Activated CD4-positive, alpha-beta memory T cell treated with anti-CD3 and anti-CD28 coated beads, Interleukin-2, amount 10 ng/mL, durations not matched to agents 7 days and 5 days (primary cell): Measurements from ENCODE around the gene PAX3. TPM values are rescaled to one million over a fixed set of nuclear protein-coding genes. Genes with fewer than 3 reads are reported as not detected.

Experiments
- CTCF ChIA-PET: fragments of 350-600 bp; sonication (Branson Sonifier 250); formaldehyde crosslinking; loops from one replicate; lab custom pipeline; 2021; ENCODE audit warnings: antibody characterized with exemption, inconsistent platforms; lab: Charles Lee
- POLR2A ChIA-PET: fragments of 350-600 bp; sonication (Branson Sonifier 250); formaldehyde crosslinking; loops from one replicate; lab custom pipeline; 2021; ENCODE audit warnings: antibody characterized with exemption; lab: Charles Lee
- DNase-seq: peaks from one replicate; pipeline ENCODE4 v3.0.0-alpha.2; 2020
- H3K27ac Mint-ChIP-seq: one replicate; pipeline ENCODE4 v1.8.0; 2021; ENCODE audit warnings: mild to moderate bottlenecking, mixed read lengths
- H3K27me3 Mint-ChIP-seq: one replicate; pipeline ENCODE4 v1.8.0; 2021; ENCODE audit warnings: mixed read lengths
- H3K36me3 Mint-ChIP-seq: one replicate; pipeline ENCODE4 v1.8.0; 2021; ENCODE audit warnings: low read depth, mixed read lengths
- H3K4me1 Mint-ChIP-seq: one replicate; pipeline ENCODE4 v1.8.0; 2021; ENCODE audit warnings: mixed read lengths
- H3K4me3 Mint-ChIP-seq: one replicate; pipeline ENCODE4 v1.8.0; 2021; ENCODE audit warnings: mild to moderate bottlenecking, mixed read lengths
- H3K9me3 Mint-ChIP-seq: one replicate; pipeline ENCODE4 v1.8.0; 2021; ENCODE audit warnings: mixed read lengths
- total RNA-seq, 2 experiments: library from RNA; stranded (reverse); gene quantifications; one replicate each; pipeline ENCODE4 v1.2.3, GENCODE V29; 2021

The PAX3 gene
- total RNA-seq, 2 experiments from 2014 or later, result not detected

DNA sequence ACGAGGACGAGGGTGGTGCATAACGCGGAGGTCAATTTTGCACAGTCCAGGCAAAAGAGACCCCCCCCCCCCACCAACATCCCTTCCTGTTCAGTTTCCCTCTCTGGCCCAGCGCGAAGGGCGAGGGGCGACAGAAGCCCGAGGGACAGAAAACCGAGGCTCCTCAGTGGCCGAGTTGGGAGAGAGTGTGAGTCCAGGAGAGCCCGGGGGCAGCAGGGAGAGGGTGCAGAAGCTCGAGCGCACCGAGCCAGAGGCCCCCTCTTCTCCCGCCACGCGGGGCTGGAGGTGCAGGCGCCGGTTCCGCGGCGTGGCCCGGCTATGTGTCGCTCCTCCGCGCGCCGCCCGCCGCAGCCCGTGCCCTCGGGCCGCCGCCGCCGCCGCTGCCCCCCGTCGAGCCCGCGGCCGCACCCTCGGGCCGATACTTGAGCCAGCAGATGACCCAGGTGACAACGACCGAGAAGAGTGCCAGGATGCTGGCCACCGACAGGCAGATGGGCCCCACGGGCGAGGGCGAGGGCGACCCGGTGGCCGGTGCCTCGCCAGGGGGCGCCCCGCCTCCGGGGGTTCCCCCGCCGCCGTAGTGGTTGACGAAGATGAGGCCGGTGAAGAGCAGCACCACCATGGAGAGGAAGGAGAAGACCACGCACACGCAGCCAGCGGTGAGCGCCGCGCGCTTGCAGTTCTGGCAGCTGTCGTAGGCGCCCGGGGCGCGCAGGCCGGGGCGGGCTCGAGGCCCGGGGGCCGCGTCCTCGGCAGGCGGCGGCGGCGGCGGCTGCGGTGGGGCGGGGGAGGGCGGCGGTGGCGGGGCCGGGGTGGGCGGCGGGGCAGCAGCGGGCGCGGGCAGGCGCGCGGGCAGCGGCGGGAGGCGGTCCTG is 20.2 kb upstream of the PAX3 start:
- no peak overlapping the region for H3K27ac Mint-ChIP-seq
- peaks cover 16% of the 10 kb centered on the region for H3K4me1 Mint-ChIP-seq
- peak overlapping the region; percentile 78 for H3K4me3 Mint-ChIP-seq
- no peaks in the 10 kb centered on the region for H3K36me3 Mint-ChIP-seq
- no peak for DNase-seq
- H3K27me3 Mint-ChIP-seq, result peaks cover 66% of the 10 kb centered on the region
- POLR2A ChIA-PET, result interaction anchor here (0.8 to 1.6 kb wide), 3 partner anchors 240 to 336 kb away, joined by 3 to 4 read pairs (median 4); no protein-coding TSS in a partner anchor
- no peaks in the 10 kb centered on the region for H3K9me3 Mint-ChIP-seq
- CTCF ChIA-PET, result interaction anchor here (0.6 to 2.9 kb wide), 21 partner anchors 12 to 1643 kb away, joined by 3 to 45 read pairs (median 5); no protein-coding TSS in a partner anchor

DNA sequence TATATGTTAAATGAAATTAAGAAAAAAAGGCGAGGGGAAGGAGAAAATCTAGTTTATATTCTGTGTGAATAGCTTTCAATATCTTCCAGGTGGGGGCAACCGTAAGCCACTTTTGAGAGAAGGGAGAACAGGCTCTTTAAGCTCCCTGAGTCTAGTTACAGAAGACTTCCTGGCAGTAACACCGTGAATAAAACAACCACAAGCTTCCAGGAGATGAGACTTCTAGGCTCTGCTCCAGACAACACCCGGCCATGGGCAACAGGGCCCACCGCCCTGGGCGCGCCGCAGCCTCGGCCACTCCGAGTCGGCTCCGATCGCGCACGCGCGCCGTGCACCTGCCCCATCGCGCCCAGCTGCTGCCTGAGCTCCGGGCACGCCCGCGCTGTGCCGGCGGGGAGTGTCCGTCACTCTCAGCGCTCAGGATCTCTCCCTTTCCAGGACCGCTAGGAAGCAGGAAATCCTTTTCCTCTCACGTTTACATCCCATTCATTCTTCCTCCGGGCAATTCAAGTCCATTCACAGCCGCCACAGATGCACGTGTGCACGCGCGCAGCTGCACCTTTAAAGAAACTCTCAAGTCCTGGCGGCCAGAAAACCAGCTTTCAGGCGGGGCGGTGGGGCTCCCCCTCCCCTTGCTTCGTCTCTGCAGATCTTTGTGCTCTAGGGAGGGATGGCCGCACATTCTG is 19.4 kb upstream of the PAX3 start:
- ChIA-PET POLR2A (interaction anchor here (1.0 to 1.6 kb wide), 4 partner anchors 23 to 337 kb away, joined by 3 to 4 read pairs (median 4); no protein-coding TSS in a partner anchor), CTCF (interaction anchor here (0.7 to 2.9 kb wide), 28 partner anchors 11 to 1644 kb away, joined by 3 to 45 read pairs (median 4); no protein-coding TSS in a partner anchor)

DNA sequence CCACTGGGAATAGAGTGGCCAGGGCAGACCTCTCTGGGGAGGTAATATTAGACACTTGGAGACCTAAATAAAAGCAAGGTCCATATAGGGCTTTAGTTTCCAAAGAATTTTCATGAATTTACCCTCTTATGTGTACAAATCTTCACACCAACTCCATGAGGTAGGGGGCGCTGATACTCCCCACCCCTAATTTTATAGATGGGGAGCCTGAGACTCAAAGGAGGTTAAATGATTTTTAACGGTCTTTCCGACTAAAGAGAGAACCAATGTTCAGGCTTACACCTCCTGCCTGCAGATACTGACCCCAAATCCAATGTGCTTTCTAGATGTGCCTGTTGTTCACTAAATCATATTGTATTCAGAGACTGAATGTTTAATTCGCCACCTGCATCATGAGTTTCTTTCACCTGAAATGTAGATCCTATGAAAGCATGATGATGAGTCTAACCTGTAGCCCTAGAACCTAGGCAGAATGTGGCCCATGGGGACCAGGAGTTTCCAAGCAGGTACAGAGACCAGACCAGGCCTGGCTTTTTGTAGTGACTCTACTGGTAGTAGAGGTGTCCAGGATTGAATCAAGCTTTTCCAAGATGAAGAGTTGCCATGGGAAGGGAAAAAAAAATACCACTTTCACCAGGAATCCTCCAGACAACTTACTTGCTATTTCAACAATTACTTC is 16.8 kb upstream of the PAX3 start:
- CTCF ChIA-PET, result no interaction called here
- POLR2A ChIA-PET, result interaction anchor here (1.0 kb wide), 1 partner anchor 14 kb away, joined by 3 read pairs; no protein-coding TSS in a partner anchor
- peaks cover 9% of the 10 kb centered on the region for H3K4me1 Mint-ChIP-seq
- H3K27ac Mint-ChIP-seq, result no peak overlapping the region
- no peaks in the 10 kb centered on the region for H3K9me3 Mint-ChIP-seq
- H3K36me3 Mint-ChIP-seq, result no peaks in the 10 kb centered on the region
- peaks cover 76% of the 10 kb centered on the region for H3K27me3 Mint-ChIP-seq
- DNase-seq, result no peak
- no peak overlapping the region for H3K4me3 Mint-ChIP-seq

More for the DNA sequence above, 19.4 kb upstream of the PAX3 start:
- no peak overlapping the region for H3K27ac Mint-ChIP-seq
- no peaks in the 10 kb centered on the region for H3K9me3 Mint-ChIP-seq
- DNase-seq, result peak; percentile 43
- H3K27me3 Mint-ChIP-seq, result peaks cover 71% of the 10 kb centered on the region
- peak overlapping the region; percentile 78 for H3K4me3 Mint-ChIP-seq
- no peaks in the 10 kb centered on the region for H3K36me3 Mint-ChIP-seq
- peaks cover 16% of the 10 kb centered on the region for H3K4me1 Mint-ChIP-seq

DNA sequence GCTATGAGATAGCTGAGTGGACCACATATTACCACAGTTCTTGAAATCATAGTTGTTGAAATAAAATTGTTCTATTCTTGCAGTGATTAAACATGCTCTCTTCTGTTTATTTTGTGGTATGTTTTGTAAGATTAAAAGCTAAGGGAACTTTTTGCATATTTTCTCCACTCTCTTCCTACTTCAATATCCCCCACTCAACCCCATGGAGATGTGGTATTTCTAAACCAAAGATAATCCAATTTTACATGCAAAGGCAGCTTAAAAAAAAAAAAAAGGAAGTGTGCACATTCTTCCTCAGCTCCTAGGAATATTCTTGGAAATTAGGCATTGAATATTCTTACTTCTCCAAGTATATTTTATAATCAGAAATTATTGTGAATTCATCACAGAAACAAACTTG is 15.0 kb upstream of the PAX3 start:
- CTCF ChIA-PET, result no interaction called here
- Mint-ChIP-seq H3K4me3 (no peak overlapping the region), H3K36me3 (no peaks in the 10 kb centered on the region), H3K9me3 (no peaks in the 10 kb centered on the region), H3K27me3 (peaks cover 89% of the 10 kb centered on the region), H3K27ac (no peak overlapping the region), H3K4me1 (peaks cover 7% of the 10 kb centered on the region)
- POLR2A ChIA-PET, result no interaction called here
- DNase-seq, result no peak

DNA sequence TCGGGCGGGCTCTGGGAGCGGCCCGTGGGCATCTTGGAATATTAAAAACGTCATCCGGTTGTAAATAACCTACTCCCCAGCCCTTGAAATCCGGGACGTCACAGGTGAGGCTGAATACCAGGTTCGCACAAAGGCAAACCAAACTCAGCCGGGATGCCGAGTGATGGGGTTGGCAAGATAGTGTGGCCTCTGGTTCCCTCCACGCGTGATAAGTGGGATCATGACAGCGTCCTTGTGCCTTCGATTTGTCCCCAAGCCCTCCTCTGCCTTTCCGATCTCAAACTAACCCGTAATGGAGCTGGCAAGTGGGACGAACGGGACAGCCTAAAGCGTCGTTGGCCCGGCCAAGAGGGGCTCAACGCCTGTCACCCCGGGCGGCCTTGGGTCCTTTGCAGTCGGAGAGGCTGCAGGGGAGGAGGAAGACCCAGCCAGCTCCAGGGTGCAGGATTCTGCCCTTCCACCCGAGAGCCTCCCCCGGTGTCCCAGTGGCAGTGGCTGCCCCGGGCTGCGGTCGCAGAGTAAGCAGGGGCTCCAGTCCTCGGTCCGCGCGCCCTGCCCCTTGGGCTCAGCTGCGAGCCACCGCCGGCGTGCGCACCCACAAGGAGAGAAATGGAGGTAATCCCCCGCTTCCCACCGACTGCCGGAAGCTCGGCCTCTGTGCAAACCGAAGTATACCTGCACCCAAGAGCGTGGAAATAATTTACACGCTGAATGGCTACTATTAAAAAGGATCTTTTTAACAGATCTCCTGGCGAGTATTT is 13.4 kb upstream of the PAX3 start:
- H3K27me3 Mint-ChIP-seq, result peaks cover 96% of the 10 kb centered on the region
- no peaks in the 10 kb centered on the region for H3K36me3 Mint-ChIP-seq
- no peaks in the 10 kb centered on the region for H3K9me3 Mint-ChIP-seq
- DNase-seq, result no peak
- H3K4me1 Mint-ChIP-seq, result peaks cover 5% of the 10 kb centered on the region
- peak overlapping the region; percentile 34 for H3K27ac Mint-ChIP-seq
- POLR2A ChIA-PET, result no interaction called here
- H3K4me3 Mint-ChIP-seq, result peak overlapping the region; percentile 3
- CTCF ChIA-PET, result no interaction called here

DNA sequence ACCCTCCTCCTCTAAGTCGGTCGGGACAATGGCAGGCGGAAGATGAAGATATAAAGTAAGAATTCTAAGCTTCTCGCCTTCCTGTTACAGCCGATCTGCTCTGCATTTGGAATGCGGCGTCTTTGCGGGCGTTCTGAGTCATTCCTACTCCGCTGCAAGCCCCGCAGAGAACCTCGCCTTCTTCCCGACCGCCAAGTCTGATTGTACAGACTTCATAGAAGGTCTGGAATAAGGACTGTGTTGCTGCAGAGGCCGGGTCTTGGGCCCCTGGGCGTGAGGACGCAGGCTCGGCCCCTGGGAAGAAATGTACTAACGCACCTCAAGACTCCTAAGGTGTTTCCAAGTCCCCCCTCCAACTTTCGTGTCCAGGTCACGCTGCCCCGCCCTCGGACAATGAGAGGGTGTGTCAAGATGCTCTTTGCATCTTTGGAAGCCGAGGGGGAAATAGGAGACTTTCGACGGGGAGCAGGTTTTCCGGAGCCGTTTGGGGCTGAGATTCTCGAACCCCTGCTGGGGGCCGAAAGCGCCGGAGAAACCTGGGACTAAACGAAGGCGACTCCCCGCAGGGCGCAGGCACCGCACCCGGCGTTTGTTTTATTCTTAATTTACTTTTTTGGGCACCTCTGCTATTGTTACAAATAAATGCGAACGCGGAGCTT is 12.7 kb upstream of the PAX3 start:
- H3K9me3 Mint-ChIP-seq, result no peaks in the 10 kb centered on the region
- no peaks in the 10 kb centered on the region for H3K36me3 Mint-ChIP-seq
- no peak overlapping the region for H3K4me3 Mint-ChIP-seq
- H3K27ac Mint-ChIP-seq, result no peak overlapping the region
- DNase-seq, result no peak
- peaks cover 9% of the 10 kb centered on the region for H3K4me1 Mint-ChIP-seq
- H3K27me3 Mint-ChIP-seq, result peaks cover 96% of the 10 kb centered on the region
- ChIA-PET POLR2A (no interaction called here), CTCF (no interaction called here)

DNA sequence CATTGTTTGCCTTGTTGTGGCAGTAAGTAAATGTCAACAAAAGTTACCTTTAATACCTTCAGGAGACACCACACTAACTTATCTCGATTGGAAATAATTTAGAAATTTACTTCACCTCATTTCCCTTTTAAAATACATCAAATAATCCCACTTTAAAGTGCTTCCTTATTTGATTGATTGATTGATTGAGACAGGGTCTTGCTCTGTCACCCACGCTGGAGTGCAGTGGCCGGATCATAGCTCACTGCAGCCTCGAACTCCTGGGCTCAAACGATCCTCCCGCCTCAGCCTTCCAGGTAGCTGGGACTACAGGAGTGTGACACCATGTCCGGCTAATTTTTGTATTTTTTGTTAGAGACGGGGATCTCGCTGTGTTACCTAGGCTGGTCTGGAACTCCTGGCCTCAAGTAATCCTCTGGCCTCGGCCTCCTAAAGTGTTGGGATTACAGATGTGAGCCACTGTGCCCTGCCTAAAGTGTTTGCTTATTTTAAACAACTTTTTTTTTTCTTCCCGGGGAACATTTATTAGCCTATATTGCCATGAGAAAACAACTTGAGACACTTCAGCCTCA is 12.0 kb upstream of the PAX3 start:
- DNase-seq, result no peak
- ChIA-PET CTCF (no interaction called here), POLR2A (no interaction called here)
- Mint-ChIP-seq H3K4me3 (no peak overlapping the region), H3K27ac (peak overlapping the region; percentile 23), H3K27me3 (peaks cover 96% of the 10 kb centered on the region), H3K4me1 (peaks cover 12% of the 10 kb centered on the region), H3K9me3 (no peaks in the 10 kb centered on the region), H3K36me3 (no peaks in the 10 kb centered on the region)

DNA sequence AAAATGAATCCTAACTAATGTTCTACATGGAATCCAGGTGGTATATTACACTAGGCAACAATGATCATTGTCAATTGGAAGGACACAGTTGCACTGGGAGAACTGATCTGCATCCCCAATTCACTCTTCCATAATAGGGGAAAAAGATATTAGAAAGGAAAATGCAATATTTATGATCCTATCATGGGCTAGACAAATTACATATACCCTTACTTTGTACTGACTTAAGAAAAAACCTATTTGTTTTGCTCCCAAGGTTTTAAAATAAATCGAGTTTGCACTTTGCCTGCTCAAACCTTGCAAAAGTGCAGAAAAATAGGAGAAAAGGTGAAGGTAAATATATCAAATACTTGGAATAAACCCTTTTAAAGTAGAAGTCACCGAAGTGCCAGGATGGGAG is 11.0 kb upstream of the PAX3 start:
- Mint-ChIP-seq H3K27ac (no peak overlapping the region), H3K4me3 (no peak overlapping the region), H3K27me3 (peaks cover 95% of the 10 kb centered on the region), H3K36me3 (peaks cover 2% of the 10 kb centered on the region), H3K9me3 (no peaks in the 10 kb centered on the region), H3K4me1 (peaks cover 19% of the 10 kb centered on the region)
- no peak for DNase-seq
- POLR2A ChIA-PET, result no interaction called here
- CTCF ChIA-PET, result no interaction called here

DNA sequence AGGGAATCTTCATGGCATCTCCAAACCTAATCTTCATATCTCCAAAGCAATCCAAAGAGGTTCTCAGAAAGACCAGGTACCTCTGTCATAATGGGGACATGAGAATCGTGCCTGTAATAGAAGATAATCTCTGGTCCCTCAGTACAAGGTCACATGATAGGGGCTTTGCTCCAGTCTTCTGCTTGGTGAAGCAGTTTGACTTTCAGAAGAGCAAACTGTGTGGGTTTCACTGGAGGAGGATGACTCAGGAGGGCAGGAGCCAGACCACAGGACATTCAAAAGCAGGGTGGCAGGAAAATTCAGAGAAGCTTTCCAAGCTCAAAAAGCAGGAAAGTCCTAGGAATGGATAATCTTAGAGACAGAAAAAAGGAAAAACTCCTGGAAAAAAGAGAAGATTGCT is 10.6 kb upstream of the PAX3 start:
- peaks cover 23% of the 10 kb centered on the region for H3K4me1 Mint-ChIP-seq
- peaks cover 3% of the 10 kb centered on the region for H3K36me3 Mint-ChIP-seq
- no peak for DNase-seq
- H3K27ac Mint-ChIP-seq, result no peak overlapping the region
- ChIA-PET POLR2A (no interaction called here), CTCF (no interaction called here)
- peaks cover 95% of the 10 kb centered on the region for H3K27me3 Mint-ChIP-seq
- no peak overlapping the region for H3K4me3 Mint-ChIP-seq
- no peaks in the 10 kb centered on the region for H3K9me3 Mint-ChIP-seq

DNA sequence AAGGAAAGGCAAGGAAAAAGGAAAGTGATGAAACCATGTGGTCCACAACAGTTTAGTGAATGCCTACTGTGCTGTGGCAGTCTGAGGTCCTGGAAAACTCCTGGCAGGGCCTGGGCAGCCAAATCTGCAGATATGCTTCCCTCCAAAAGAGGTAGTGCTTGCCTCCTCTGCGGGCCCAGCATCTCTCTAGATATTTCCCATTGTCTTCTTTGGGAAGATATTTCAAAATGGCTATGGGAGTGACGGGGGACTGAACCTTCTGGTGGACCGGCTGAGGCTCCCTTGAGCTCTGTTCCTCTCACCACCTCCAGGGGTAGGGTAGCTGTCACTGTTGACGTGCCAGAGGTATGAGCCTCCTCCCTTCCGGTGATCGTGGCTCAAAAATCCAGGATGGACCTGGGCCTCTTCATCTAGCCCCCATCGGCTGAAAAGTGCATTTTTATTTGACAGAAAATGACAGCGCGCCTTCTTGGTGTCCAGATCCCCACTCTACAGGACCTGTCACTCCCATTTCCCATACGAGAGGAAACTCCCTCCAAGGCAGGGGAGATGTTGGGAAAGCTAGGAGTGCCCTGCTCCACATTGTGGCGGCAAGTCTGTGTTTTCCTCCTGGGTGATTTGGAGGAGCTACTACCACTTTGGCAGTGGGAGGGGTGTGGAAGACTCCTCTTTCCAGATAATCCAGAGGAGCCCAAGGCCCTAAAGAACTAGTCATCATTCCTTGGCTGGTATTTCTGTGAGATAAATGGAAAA is 9.4 kb upstream of the PAX3 start:
- ChIA-PET POLR2A (no interaction called here), CTCF (interaction anchor here (2.1 kb wide), 1 partner anchor 10 kb away, joined by 10 read pairs; no protein-coding TSS in a partner anchor)
- no peaks in the 10 kb centered on the region for H3K9me3 Mint-ChIP-seq
- H3K27ac Mint-ChIP-seq, result no peak overlapping the region
- H3K27me3 Mint-ChIP-seq, result peaks cover 95% of the 10 kb centered on the region
- no peak overlapping the region for H3K4me3 Mint-ChIP-seq
- no peak for DNase-seq
- H3K36me3 Mint-ChIP-seq, result peaks cover 5% of the 10 kb centered on the region
- H3K4me1 Mint-ChIP-seq, result peaks cover 29% of the 10 kb centered on the region

DNA sequence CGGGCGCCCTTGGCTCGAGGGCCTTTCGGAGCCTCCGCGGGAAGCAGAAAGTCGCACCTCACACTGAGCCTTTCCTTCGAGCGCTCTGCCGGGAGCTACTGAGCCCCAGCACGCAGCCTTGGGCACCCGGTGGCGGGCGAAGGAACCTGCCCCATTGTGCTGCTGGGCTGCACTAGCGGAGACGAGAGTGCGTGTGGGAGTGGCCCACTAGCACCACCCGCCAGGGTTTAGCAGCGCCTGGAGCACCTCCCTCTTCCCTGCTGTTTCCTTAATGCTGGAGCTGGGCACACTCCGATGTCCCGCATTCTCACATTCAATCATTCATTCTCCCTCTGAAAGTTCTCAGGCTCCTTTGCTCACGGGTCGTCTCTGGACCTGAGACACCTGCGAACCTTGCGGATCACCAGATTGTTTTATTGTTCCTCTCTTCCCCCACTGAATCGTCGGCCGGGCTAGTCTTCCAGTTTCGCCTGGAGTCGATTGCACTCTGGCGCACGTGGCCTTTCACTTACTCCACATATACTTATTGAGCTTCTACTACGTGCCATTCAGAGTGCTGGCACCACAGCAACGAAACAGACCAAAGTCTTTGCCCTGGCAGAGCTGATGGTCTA is 8.5 kb upstream of the PAX3 start:
- Mint-ChIP-seq H3K4me3 (no peak overlapping the region), H3K9me3 (peaks cover 3% of the 10 kb centered on the region), H3K27ac (no peak overlapping the region), H3K27me3 (peaks cover 95% of the 10 kb centered on the region), H3K36me3 (peaks cover 14% of the 10 kb centered on the region), H3K4me1 (peaks cover 37% of the 10 kb centered on the region)
- ChIA-PET POLR2A (no interaction called here), CTCF (interaction anchor here (2.1 kb wide), 1 partner anchor 11 kb away, joined by 10 read pairs; no protein-coding TSS in a partner anchor)
- no peak for DNase-seq
